ENCODE data around the gene CHID1.

- TF ChIP-seq POLR2A (IDR thresholded peaks at IDR 0.05) (no peak), CTCF (IDR thresholded peaks at IDR 0.05) (no peak)
These were observed 21.8 kb upstream of the CHID1 start for GRCh38 chr11:932435-932834.

Measured in right lobe of liver (tissue), 4 donors.